Heart left ventricle (tissue), 13 donors: ENCODE measurements around the gene TRIM52.

Experiments used
- CTCF ChIP-seq, 12 donors: fragments of 200-600 bp; sonication (generic) in 4 of 12; IDR thresholded peaks; one replicate each; pipeline versions ENCODE4 v1.5.0 to v1.8.0; 2018 to 2022; ENCODE audit warnings: antibody characterized with exemption in 12 of 12, mild to moderate bottlenecking in 5 of 12
- POLR2A ChIP-seq, 2 donors: fragments of 450-650 bp; IDR thresholded peaks; one replicate each; pipeline ENCODE4 v1.6.1; 2017; ENCODE audit warnings: antibody characterized with exemption in 2 of 2, mild to moderate bottlenecking in 2 of 2, moderate library complexity in 2 of 2
- donor health status: ischemic (EF 13 %, LVEDD 7.1; RV severe dilation, severe dysfunction).
- donor health status: DM: no; HTN: yes; CAD: no.
- donor health status: DM: no; HTN: no; CAD: no.
- donor health status: ischemic (EF 25% LVEDD 6.9; RV normal size, moderate dysfunction).
- donor health status: ischemic (EF 25% LVEDD 5.7; RV mildly dilated, moderate dysfunction).
- donor health status: ischemic (EF 35%, LVEDD 5.7; RV mildly dilated, moderate dysfunction).
- donor health status: nonischemic (EF 11% LVEDD 7.7; RV severe dilation, severe dysfunction).
- donor health status: DM: yes; HTN: yes; CAD: no.
- donor health status: PGD.
- donor health status: ischemic (EF 29% LVEDD 5.4; RV normal size, mild dysfunction).
- donor health status: nonischemic (EF 23%, LVEDD 6.1; RV moderate dilation, normal function).

- TF ChIP-seq CTCF (IDR thresholded peaks at IDR 0.05) (no peak), POLR2A (IDR thresholded peaks at IDR 0.05) (no peak)
These were observed 53.6 kb downstream of the TRIM52 start for GRCh38 chr5:181207214-181207959.
